Hair follicular keratinocyte (primary cell): ENCODE measurements around the gene TAC1. TPM values are rescaled to one million over a fixed set of nuclear protein-coding genes. Genes with fewer than 3 reads are reported as not detected.

Experiments used
- total RNA-seq: library from RNA; depleted of rRNA; stranded (reverse); fragments of >200 nt; gene quantifications from 2 replicates; pipeline ENCODE4 v1.2.3, GENCODE V29; 2015

Gene TAC1, protein sequence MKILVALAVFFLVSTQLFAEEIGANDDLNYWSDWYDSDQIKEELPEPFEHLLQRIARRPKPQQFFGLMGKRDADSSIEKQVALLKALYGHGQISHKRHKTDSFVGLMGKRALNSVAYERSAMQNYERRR
- not detected in 2 replicates for total RNA-seq

GRCh38 chr7:97731736-97732564 is at the start of gene TAC1:
Gene TAC1, plus strand, starts transcription at chr7:97732086. Its CDS starts 527 bp downstream, at chr7:97732613.

Other genes with a start within 250 kb of the TAC1 start
- gene ASNS, start 140.3 kb downstream of the TAC1 start, total RNA-seq, result 83.6 and 177 TPM in 2 replicates